Measurements from ENCODE around the gene KCNH6. TPM values are rescaled to one million over a fixed set of nuclear protein-coding genes. Genes with fewer than 3 reads are reported as not detected.

KCNH6 gene
- total RNA-seq, result not detected

GRCh38 chr17:63523253-63523855, at the start of gene KCNH6:
Gene KCNH6 (plus strand): TSS chr17:63523358. CDS start chr17:63523414, 56 bp downstream.
- H3K27me3 Mint-ChIP-seq, result peaks cover 34% of the 10 kb centered on the region
- no peak for DNase-seq
- H3K27ac Mint-ChIP-seq, result no peak within 1 kb of the TSS
- no peaks in the 10 kb centered on the region for H3K36me3 Mint-ChIP-seq
- no peaks in the 10 kb centered on the region for H3K4me1 Mint-ChIP-seq
- no peaks in the 10 kb centered on the region for H3K9me3 Mint-ChIP-seq
- H3K4me3 Mint-ChIP-seq, result no peak within 1 kb of the TSS

GRCh38 chr17:63474174-63474573, 49.0 kb upstream of the KCNH6 start:
- H3K4me3 Mint-ChIP-seq, result no peak overlapping the region
- H3K27me3 Mint-ChIP-seq, result peaks cover 42% of the 10 kb centered on the region
- no peak for DNase-seq
- H3K4me1 Mint-ChIP-seq, result peaks cover 7% of the 10 kb centered on the region
- H3K27ac Mint-ChIP-seq, result no peak overlapping the region
- no peaks in the 10 kb centered on the region for H3K9me3 Mint-ChIP-seq
- no peaks in the 10 kb centered on the region for H3K36me3 Mint-ChIP-seq

GRCh38 chr17:63474586-63475460, 48.3 kb upstream of the KCNH6 start:
- H3K4me1 Mint-ChIP-seq, result peaks cover 7% of the 10 kb centered on the region
- H3K4me3 Mint-ChIP-seq, result no peak overlapping the region
- no peaks in the 10 kb centered on the region for H3K9me3 Mint-ChIP-seq
- H3K36me3 Mint-ChIP-seq, result no peaks in the 10 kb centered on the region
- H3K27ac Mint-ChIP-seq, result no peak overlapping the region
- peaks cover 47% of the 10 kb centered on the region for H3K27me3 Mint-ChIP-seq
- DNase-seq, result no peak

GRCh38 chr17:63475491-63476412, 47.4 kb upstream of the KCNH6 start:
- DNase-seq, result no peak
- Mint-ChIP-seq H3K4me1 (peaks cover 7% of the 10 kb centered on the region), H3K9me3 (no peaks in the 10 kb centered on the region), H3K27me3 (peaks cover 42% of the 10 kb centered on the region), H3K4me3 (no peak overlapping the region), H3K27ac (no peak overlapping the region), H3K36me3 (no peaks in the 10 kb centered on the region)

GRCh38 chr17:63476459-63476853, 46.7 kb upstream of the KCNH6 start:
- Mint-ChIP-seq H3K27me3 (peaks cover 42% of the 10 kb centered on the region), H3K9me3 (no peaks in the 10 kb centered on the region), H3K27ac (no peak overlapping the region), H3K4me1 (peaks cover 7% of the 10 kb centered on the region), H3K36me3 (no peaks in the 10 kb centered on the region), H3K4me3 (no peak overlapping the region)
- DNase-seq, result no peak

GRCh38 chr17:63476854-63477479, 46.2 kb upstream of the KCNH6 start, which contains the start of gene ACE:
Gene ACE (plus strand): TSS chr17:63477061. CDS start chr17:63477095, 34 bp downstream.
- Mint-ChIP-seq H3K27ac (no peak within 1 kb of the TSS), H3K4me3 (peak within 1 kb of the TSS; percentile 73), H3K4me1 (peaks cover 7% of the 10 kb centered on the region), H3K27me3 (peaks cover 42% of the 10 kb centered on the region), H3K36me3 (no peaks in the 10 kb centered on the region), H3K9me3 (no peaks in the 10 kb centered on the region)
- DNase-seq, result peak; percentile 55

GRCh38 chr17:63477480-63478440, 45.4 kb upstream of the KCNH6 start:
- peaks cover 42% of the 10 kb centered on the region for H3K27me3 Mint-ChIP-seq

GRCh38 chr17:63478814-63479494, 44.2 kb upstream of the KCNH6 start:
- Mint-ChIP-seq H3K9me3 (no peaks in the 10 kb centered on the region), H3K4me3 (peak overlapping the region; percentile 51)

More at GRCh38 chr17:63477480-63478440, 45.4 kb upstream of the KCNH6 start:
- peaks cover 7% of the 10 kb centered on the region for H3K4me1 Mint-ChIP-seq
- no peak for DNase-seq
- no peaks in the 10 kb centered on the region for H3K9me3 Mint-ChIP-seq
- H3K4me3 Mint-ChIP-seq, result peak overlapping the region; percentile 73
- H3K36me3 Mint-ChIP-seq, result no peaks in the 10 kb centered on the region
- H3K27ac Mint-ChIP-seq, result no peak overlapping the region

GRCh38 chr17:63479495-63480184, 43.5 kb upstream of the KCNH6 start:
- peaks cover 7% of the 10 kb centered on the region for H3K4me1 Mint-ChIP-seq
- H3K27me3 Mint-ChIP-seq, result peaks cover 38% of the 10 kb centered on the region
- DNase-seq, result no peak
- no peaks in the 10 kb centered on the region for H3K9me3 Mint-ChIP-seq
- H3K4me3 Mint-ChIP-seq, result no peak overlapping the region
- no peak overlapping the region for H3K27ac Mint-ChIP-seq
- H3K36me3 Mint-ChIP-seq, result no peaks in the 10 kb centered on the region

More at GRCh38 chr17:63478814-63479494, 44.2 kb upstream of the KCNH6 start:
- H3K4me1 Mint-ChIP-seq, result peaks cover 7% of the 10 kb centered on the region
- peaks cover 41% of the 10 kb centered on the region for H3K27me3 Mint-ChIP-seq
- no peaks in the 10 kb centered on the region for H3K36me3 Mint-ChIP-seq
- peak; percentile 77 for DNase-seq
- no peak overlapping the region for H3K27ac Mint-ChIP-seq

GRCh38 chr17:63480192-63480784, 42.9 kb upstream of the KCNH6 start:
- peaks cover 34% of the 10 kb centered on the region for H3K27me3 Mint-ChIP-seq
- H3K9me3 Mint-ChIP-seq, result no peaks in the 10 kb centered on the region
- no peaks in the 10 kb centered on the region for H3K36me3 Mint-ChIP-seq
- H3K4me1 Mint-ChIP-seq, result peaks cover 7% of the 10 kb centered on the region
- no peak overlapping the region for H3K27ac Mint-ChIP-seq
- no peak for DNase-seq
- H3K4me3 Mint-ChIP-seq, result no peak overlapping the region

- Mint-ChIP-seq H3K27me3 (peaks cover 28% of the 10 kb centered on the region), H3K4me1 (peaks cover 7% of the 10 kb centered on the region), H3K27ac (no peak overlapping the region), H3K4me3 (no peak overlapping the region), H3K9me3 (no peaks in the 10 kb centered on the region), H3K36me3 (no peaks in the 10 kb centered on the region)
- DNase-seq, result no peak
Observed at GRCh38 chr17:63480826-63481487, 42.2 kb upstream of the KCNH6 start.

GRCh38 chr17:63481488-63481870, 41.7 kb upstream of the KCNH6 start:
- peaks cover 7% of the 10 kb centered on the region for H3K4me1 Mint-ChIP-seq
- H3K4me3 Mint-ChIP-seq, result no peak overlapping the region

More at GRCh38 chr17:63481488-63481870, 41.7 kb upstream of the KCNH6 start:
- H3K27ac Mint-ChIP-seq, result no peak overlapping the region
- peaks cover 24% of the 10 kb centered on the region for H3K27me3 Mint-ChIP-seq
- no peaks in the 10 kb centered on the region for H3K36me3 Mint-ChIP-seq
- H3K9me3 Mint-ChIP-seq, result no peaks in the 10 kb centered on the region
- DNase-seq, result no peak

Measured in activated naive CD8-positive, alpha-beta T cell treated with anti-CD3 and anti-CD28 coated beads for 36 hours (primary cell).